GM19099 (cell line): ENCODE results near the gene SMAD6.

Experiments
- POLR2A ChIP-seq: IDR thresholded peaks from 3 replicates; pipeline ENCODE4 v1.6.1; 2011; ENCODE audit warnings: low read depth; ENCODE audit not compliant: insufficient read length; ENCODE audit errors: extremely low read depth

SMAD6 gene

DNA sequence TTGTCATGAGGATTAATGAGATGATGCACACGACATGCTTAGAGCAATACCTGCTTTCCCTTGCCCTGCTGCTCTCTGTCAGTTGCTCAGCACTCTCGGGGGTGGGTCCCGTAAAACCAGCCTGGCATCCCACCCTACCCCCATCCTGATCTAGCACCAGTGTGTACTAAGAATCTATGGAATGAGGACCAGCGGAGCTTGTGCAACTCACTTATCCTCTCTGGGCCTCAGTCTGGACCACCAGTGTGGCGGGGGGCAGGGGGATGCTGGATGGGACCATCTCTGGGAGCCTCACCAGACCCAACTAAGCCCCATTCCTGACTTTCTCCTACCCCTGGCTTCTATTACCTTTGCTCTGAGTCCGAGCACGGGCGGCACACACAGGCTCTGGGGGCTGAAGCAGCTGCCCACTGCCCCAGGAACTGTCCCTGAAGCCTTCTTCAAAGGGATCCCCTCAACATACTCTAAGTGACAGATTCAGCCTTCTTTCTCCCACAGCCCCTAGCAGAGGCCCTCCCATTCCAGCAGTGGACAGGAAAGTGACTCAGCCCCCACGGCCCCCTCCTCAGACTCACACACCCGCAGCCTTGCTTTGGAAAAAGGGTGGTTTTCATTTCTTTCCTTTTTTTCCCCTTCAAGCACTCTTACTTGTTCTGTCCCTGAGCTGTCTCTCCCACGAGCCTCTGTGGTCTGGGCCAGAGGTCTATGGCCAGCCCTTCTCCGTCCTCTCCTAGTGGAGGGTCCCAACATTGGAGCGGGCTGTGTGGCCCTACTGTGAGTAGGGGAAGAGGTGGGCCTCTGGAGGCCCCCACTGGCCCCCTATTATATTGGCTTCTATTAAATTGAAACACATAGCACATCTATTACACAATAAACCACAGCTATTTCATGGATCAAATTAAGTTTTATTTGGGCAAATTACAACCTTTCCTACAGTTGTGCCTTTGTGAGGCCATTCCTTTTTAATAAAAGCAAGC lies 100.3 kb downstream of the SMAD6 start:
- TF ChIP-seq POLR2A = no peak

DNA sequence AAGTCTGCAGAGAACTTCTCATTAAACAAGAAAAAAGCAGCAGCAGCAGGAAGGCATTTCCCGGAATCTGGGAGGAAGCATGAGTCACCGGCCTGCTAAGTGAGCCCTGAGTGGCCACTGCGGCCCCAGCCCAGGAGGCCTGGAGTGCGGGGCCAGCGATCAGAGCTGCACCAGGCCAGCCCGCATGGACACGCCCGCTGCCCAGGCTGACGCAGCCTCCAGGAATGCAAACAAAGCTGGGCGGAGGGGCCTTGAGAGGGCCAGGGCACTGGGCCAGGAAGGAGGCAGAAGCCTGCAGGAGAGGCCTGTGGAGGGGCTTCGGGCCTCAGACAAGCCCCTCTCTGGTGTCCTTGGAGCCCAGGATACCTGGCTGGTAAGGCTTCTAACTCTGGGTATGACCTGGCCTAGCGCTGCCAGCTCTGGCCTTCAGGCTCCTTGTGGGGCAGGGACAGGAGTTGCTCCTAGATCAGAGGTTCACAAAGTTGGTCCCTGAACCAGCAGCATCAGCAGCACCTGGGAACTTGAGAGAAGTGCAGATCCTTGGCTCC lies 101.2 kb downstream of the SMAD6 start:
- TF ChIP-seq POLR2A = no peak

DNA sequence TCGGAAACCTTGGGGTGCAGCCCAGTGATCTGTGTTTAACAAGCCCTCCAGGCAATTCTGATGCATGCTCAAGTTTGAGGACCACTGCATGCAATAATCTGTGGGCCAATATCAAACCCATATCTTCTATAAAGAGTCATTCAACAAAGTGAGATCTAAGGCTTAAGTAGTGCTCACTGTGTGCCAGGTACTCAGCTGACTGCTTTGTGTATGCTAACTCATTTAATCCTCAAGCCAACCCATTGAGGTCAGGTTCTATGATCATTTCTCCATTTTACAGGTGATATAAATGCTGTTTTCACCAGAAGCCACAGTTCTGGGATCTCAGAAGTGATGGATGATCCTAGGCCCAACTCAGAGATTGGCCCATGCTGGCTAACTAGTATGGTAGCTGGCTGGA lies 101.7 kb downstream of the SMAD6 start:
- no peak for TF ChIP-seq POLR2A

DNA sequence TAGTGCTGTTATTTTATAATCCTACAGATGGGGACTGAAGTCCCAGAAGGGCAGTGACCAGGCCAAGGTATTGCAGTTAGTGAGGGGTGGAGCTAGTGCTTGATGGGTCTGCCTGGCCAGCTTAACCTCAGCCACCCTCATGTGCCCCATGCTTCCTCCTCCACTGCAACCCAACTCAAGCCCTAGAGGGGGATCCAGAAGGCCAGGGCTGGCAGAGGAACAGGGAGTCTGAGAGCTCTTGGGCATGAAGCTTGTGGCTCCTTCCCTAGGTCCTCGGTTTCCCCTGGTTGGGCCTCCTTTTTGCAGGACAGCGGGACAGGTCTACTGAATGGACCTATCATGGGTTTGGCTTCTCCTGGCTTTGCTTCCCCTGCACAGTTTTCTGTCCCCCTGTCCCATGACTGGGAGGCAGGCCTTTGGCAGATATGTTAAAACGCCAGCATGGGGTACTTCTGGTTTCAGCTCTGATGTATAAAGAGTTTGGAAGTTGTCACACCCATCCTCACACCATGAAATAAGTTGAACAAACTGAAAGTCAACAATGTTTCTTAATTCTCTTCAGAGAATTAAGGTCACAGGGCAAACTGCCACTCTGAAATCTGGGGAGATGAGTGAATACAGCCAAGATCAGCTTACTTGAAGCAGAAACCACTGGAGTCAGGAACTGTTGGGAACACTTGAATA lies 103.3 kb downstream of the SMAD6 start:
- TF ChIP-seq POLR2A = no peak

DNA sequence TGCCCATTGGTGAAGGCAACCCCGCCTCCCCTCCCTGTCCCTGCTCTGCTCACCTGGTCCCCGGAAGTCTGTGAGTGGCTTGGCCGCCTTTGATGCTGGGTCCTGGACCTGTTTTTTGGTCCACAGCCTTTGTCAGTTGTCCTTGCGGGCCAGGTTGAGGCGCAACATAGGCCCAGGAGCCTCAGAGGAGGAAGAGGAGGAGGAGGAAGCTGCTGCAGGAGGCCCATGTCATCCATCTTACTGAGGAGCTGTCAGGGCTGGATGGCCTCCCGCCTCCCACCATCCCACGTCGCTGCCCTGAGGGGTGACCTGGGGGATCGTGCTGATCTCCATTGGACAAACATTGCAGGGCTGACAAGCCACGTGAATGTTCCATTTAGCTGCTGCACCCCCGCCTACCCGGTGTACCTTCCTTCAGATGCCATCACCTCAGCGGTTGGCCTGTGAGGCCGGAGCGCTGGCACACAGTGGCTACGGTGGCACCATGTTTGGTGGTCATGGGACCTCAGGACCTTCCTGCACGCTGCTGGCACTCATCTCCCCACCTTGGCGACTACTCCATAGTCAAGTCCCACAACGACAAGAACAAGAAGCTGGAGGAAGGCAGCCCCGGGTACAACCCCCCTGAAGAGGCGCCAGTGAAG lies 106.3 kb downstream of the SMAD6 start:
- TF ChIP-seq POLR2A = no peak

DNA sequence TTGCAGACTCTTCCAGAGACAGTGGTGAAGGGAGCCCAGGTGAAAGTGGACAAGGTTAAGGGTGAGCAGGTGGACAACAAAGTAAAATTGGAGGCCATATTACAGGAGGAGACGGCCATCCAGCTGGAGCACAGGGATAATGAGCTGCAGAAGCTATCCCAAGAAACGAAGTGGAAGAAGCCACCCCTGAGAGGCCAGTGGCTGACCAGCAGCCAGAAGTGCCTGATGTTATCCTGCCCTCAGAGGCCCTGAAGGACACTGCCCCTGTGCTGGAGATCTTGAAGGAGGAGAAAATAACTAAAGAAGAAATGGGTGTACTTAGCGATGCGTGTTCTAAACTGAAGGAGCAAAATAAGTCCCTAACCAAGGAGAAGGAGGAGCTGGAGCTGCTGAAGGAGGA lies 107.6 kb downstream of the SMAD6 start:
- no peak for TF ChIP-seq POLR2A

DNA sequence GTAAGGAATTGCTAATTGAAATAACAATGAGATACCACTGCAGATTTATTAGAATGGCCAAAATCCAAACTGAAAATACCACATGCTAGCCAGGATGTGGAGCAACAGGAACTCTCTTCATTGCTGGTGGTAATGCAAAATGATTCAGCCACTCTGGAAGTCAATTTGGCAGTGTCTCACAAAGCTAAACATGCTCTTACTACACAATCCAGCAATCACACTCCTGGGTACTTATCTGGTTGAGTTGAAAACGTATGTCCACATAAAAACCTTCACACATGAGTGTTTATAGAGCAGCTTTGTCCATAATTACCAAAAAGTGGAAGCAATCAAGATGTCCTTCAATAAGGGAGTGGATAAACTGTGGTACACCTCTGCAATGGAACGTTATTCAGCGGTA lies 113.3 kb downstream of the SMAD6 start:
- TF ChIP-seq POLR2A = no peak

DNA sequence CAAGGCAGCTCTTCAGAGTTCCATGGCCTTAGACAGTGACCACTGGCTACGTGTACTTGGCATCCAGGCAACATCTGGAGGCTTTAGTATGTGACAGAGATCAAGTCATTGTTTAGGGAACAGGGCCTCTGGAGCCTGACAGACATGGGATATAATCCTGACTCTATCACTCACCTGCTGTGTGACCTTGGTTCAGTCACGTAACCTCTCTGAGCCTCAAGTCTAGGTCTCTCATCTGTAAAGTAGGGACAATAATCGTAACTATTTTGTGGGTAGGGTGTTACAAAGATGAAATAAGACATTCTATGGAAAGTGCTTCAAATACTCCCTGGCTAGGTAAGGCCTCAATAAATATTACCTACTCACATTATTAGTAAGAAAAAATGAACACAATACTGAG lies 114.2 kb downstream of the SMAD6 start:
- TF ChIP-seq POLR2A = no peak

DNA sequence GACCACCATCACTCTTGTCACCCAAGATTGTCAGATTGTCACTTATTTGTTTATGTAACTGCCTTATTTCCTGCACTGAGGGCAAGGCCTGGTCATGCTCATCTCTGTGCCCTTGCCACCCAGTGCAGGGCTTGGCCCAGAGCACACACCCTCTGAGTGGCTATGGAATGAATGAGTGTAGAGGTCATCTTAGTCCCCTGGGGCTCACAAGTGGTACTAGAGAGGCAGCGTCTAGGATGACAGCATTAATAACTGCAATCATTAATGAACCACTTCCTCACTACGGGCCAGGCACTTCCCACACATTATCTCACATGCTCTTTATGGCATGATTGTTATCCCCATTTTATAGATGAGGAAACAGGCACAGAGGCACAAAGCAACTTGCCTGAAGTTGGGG lies 117.0 kb downstream of the SMAD6 start:
- no peak for TF ChIP-seq POLR2A

DNA sequence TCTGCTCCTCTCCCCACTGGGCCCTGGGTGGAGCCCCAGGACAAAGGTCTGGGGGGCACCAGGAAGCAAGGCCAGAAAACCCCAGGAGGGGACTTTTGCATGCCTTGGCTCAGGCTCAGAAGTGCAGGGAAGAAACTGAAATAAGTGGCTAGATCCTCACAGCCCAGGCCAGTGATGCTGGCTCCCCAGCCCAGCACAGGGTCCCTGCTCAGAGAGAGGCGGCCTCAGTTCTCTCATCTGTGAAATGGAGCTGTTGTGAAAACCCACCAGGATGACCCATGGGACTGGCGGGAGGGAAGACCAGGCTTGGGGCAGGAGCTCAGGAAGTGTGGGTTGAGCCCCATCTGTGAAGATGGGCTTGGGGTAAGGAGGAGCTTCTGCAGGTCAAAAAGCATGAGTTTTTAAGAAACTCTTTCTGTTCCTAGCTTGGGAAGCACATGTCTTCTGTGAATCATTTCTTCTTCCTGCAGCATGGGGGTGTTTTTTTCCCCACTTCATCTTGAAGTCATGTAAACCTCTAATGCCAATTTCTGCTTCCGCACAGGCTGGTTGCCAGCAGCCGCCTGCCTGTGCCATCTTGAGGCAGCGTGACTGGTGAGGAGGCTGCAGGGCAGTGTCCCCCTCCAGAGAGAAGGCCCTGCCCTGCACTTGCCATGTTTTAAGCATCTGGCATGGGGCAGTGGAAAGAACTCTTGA lies 118.6 kb downstream of the SMAD6 start:
- no peak for TF ChIP-seq POLR2A

DNA sequence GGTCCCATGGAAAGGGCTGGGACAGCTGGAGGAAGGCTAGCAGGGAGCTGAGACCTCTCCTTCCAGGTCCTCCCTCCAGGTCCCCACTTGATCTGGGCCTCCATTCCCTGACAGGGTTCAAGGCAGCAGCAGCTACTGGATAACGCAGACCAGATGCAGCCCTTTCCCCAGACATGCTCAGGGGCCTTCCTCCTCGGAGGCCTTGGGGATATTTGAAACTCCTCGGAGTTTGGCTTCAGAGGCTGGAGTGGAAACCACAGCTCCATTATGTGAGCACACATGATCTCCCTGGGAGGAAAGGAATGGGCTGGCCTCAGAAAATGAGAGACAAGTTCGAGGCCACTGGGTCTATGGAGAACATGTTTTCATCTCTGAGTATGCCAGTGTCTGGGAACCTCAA lies 119.3 kb downstream of the SMAD6 start:
- no peak for TF ChIP-seq POLR2A

DNA sequence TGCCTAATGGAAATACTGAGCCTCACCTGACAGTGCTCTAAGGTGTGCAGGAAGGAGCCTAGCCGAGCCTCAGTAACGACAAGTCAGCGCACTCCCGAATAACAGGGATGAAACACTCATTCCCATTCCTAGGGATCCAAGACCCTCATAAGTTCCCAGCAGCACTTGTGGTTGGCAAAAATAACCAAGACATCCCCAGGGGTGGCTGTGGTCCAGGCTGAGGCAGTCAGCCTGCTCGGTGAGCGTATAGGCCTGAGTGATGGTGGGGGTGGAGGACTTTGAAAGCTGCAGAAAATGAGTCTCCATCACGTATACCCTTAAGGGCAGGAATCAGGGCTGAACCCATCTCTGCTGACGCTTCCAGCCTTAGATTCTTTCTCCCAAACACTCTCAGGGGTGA lies 120.1 kb downstream of the SMAD6 start:
- TF ChIP-seq POLR2A = no peak

DNA sequence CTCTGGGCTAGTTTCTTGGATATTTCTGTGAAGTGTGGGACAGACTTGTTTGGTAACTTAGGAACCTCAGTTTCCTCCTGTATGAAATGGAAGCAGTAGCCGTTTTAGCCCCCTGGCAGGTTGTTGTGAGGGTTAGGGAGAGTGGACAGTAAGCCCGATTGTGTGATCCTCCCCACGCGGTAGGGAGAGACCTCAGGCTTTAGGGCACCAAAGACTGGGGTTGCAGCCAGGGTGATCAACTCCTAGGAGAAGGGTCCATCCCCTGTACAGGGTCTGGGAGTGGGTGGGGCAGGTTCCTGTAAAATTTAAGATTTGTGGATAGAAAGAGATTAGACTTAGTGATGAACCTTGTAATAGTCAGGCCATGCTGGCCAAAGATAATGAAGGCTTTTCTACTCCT lies 120.5 kb downstream of the SMAD6 start:
- TF ChIP-seq POLR2A = no peak

DNA sequence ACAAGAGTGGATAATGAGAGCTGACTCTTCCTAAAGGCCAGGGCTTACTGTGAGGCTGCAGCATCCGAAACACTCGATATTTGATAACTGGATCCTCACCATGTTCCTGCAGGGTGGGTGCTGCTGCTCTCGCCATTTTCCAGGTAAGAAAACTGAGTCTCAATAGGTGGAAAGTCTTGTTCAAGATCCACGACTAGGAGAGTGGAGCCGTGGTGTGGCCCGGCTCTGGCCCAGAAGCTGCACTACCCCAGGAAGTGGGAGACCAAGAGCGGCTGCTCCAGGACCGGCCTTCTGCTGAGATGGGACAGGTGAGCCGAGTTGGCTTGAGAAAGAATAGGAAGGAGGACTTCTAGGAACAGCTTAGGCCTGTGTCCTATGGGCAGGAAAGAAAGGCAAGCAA lies 121.6 kb downstream of the SMAD6 start:
- no peak for TF ChIP-seq POLR2A

DNA sequence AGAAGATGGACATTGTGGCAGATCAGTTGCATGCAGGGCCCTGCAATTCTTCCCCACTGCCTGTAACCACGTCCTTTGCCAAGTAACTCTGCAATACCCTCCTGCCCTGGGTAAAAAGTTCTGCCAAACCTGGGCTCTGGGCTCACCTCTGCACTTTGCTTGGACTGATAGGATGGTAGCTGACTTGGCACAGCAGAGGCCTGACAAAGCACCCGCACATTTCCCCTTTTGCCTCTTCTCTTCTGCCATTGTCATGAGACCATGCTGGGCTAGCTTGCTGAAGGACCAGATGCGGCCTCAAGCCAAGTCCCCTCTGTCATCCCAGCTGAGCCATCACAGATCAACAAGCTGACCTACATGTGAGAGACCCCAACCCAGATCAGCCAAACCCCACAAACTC lies 122.4 kb downstream of the SMAD6 start:
- no peak for TF ChIP-seq POLR2A
